Astrocyte (in vitro differentiated cells and primary cell): Measurements from ENCODE around the gene GYPC.

Source experiments
- CTCF ChIP-seq: IDR thresholded peaks from 2 replicates; pipeline ENCODE4 v1.5.1; 2011; ENCODE audit warnings: low read depth, mild to moderate bottlenecking, inconsistent platforms, low read length, moderate library complexity; ENCODE audit not compliant: insufficient read depth
- EZH2 ChIP-seq: IDR thresholded peaks from 2 replicates; pipeline ENCODE4 v1.6.1; 2012; ENCODE audit warnings: mild to moderate bottlenecking, low read length, inconsistent platforms; ENCODE audit not compliant: insufficient read depth

- TF ChIP-seq CTCF (no peak), EZH2 (no peak)
Measured at GRCh38 chr2:126704434-126705160, 48.6 kb downstream of the GYPC start.
